ENCODE data around the gene GALNT1.

- TF ChIP-seq POLR2AphosphoS5 (IDR thresholded peaks at IDR 0.05; ENCODE audit: insufficient read depth in 1 of 2, low read depth in 1 of 2), result no peak
- no peak for TF ChIP-seq CTCF (IDR thresholded peaks at IDR 0.05)
These were observed 171.9 kb downstream of the GALNT1 start for GRCh38 chr18:35753306-35753910.

All from vagina (tissue), 2 donors.